Endodermal cell (in vitro differentiated cells): ENCODE measurements around the gene DNAAF9. TPM values are rescaled to one million over a fixed set of nuclear protein-coding genes. Genes with fewer than 3 reads are reported as not detected.

ENCODE experiments used
- DNase-seq: peaks from one replicate; pipeline ENCODE4 v3.0.0-alpha.2; 2017
- H3K27ac ChIP-seq: 2 replicates; pipeline ENCODE4 v1.5.1; 2013; ENCODE audit warnings: mild to moderate bottlenecking, low read depth, low read length, moderate library complexity
- H3K27me3 ChIP-seq: 2 replicates; pipeline ENCODE4 v1.6.1; 2013; ENCODE audit warnings: mild to moderate bottlenecking, low read length, moderate library complexity; ENCODE audit not compliant: insufficient read depth, control insufficient read depth, poor library complexity, severe bottlenecking
- H3K36me3 ChIP-seq: 2 replicates; pipeline ENCODE4 v1.7.0; 2013; ENCODE audit warnings: mild to moderate bottlenecking, low read length, moderate library complexity; ENCODE audit not compliant: control insufficient read depth, insufficient read depth
- H3K4me1 ChIP-seq: one replicate; pipeline ENCODE4 v1.7.0; 2013; ENCODE audit warnings: low read length; ENCODE audit not compliant: control insufficient read depth, insufficient read depth
- H3K4me3 ChIP-seq: 2 replicates; pipeline ENCODE4 v1.5.1; 2013; ENCODE audit warnings: mild to moderate bottlenecking, low read length, moderate library complexity
- H3K9ac ChIP-seq: 2 replicates; pipeline ENCODE4 v1.6.1; 2013; ENCODE audit warnings: mild to moderate bottlenecking, low read length, moderate library complexity; ENCODE audit not compliant: poor library complexity, severe bottlenecking; ENCODE audit errors: extremely low read depth
- H3K9me3 ChIP-seq: 2 replicates; pipeline ENCODE4 v1.6.1; 2013; ENCODE audit warnings: mild to moderate bottlenecking, low read length, moderate library complexity; ENCODE audit not compliant: control insufficient read depth
- H3K27ac Mint-ChIP-seq: 2 replicates; pipeline ENCODE4 v1.8.0; 2020; ENCODE audit warnings: mixed read lengths
- H3K27me3 Mint-ChIP-seq: 2 replicates; pipeline ENCODE4 v1.8.0; 2021; ENCODE audit warnings: mild to moderate bottlenecking, mixed read lengths; ENCODE audit not compliant: insufficient read depth
- H3K36me3 Mint-ChIP-seq: 2 replicates; pipeline ENCODE4 v1.8.0; 2020; ENCODE audit warnings: low read depth, mixed read lengths
- H3K4me1 Mint-ChIP-seq: 2 replicates; pipeline ENCODE4 v1.8.0; 2020; ENCODE audit warnings: mixed read lengths
- H3K4me3 Mint-ChIP-seq: 2 replicates; pipeline ENCODE4 v1.8.0; 2020; ENCODE audit warnings: mild to moderate bottlenecking, moderate library complexity, mixed read lengths
- H3K9me3 Mint-ChIP-seq: 2 replicates; pipeline ENCODE4 v1.8.0; 2020; ENCODE audit warnings: mild to moderate bottlenecking, mixed read lengths
- WGBS, 2 experiments: methylation state at CpG; one replicate each; pipeline versions ENCODE4 v1.1.5 to v1.1.7; 2013; ENCODE audit warnings: missing lambda C conversion rate in 2 of 2, mixed read lengths in 1 of 2; ENCODE audit not compliant: insufficient coverage in 1 of 2, insufficient read length in 1 of 2; 5-methylcytosine and 5-hydroxymethylcytosine counted together
- total RNA-seq, 2 donors: library from RNA; stranded (reverse); fragmentation: NEBNext Ultra II Directional in 1 of 2; extraction: Animal tissue kit (Norgen Biotek cat#: 25700) in 1 of 2; gene quantifications; 2 replicates in 1 of 2; 3 replicates in 1 of 2; pipeline ENCODE4 v1.2.1, GENCODE V29; 2021
- TF ChIP-seq, protein P1 (sequence below): fragments of 200-600 bp; sonication (generic); conservative IDR thresholded peaks from 2 replicates; pipeline ENCODE4 v1.5.0; 2021; ENCODE audit warnings: antibody characterized with exemption, mild to moderate bottlenecking

Gene DNAAF9
- total RNA-seq, 2 donors from 2014 or later: 9.6 to 12.1 TPM

DNA sequence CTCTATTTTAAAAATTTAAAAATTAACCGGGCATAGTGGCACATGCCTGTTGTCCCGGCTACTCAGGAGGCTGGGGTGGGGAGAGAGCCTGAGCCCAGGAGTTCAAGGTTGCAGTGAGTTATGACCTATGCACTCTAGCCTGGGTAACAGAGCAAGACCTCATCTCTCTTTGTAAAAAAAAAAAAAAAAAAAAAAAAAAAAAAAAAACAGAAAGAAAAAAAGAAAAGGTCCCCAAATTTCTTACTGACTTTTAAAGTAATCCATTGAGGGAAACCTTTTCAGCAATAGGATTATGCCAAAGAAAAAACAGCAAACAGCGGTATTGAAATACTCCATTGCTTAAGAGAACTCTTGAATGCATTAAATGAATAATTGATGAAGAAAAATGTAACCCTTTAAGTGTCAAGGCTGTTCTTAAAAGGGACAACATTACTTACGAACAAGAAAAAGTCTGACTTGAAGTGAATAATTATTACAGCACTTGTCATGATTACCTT, 6.0 kb upstream of the DNAAF9 start:
- H3K36me3 ChIP-seq: no peaks in the 10 kb centered on the region
- H3K4me1 Mint-ChIP-seq: no peaks in the 10 kb centered on the region
- H3K9me3 ChIP-seq: peaks cover 7% of the 10 kb centered on the region
- WGBS, 2 experiments: 87 to 88% methylated on average over 3 to 4 of the region's 4 CpGs
- no peak overlapping the region for H3K4me3 ChIP-seq
- no peak overlapping the region for H3K27ac ChIP-seq
- peaks cover 6% of the 10 kb centered on the region for H3K27me3 ChIP-seq
- no peak overlapping the region for H3K27ac Mint-ChIP-seq
- peaks cover 7% of the 10 kb centered on the region for H3K9me3 Mint-ChIP-seq
- H3K4me1 ChIP-seq: no peaks in the 10 kb centered on the region
- TF ChIP-seq, protein P1, sequence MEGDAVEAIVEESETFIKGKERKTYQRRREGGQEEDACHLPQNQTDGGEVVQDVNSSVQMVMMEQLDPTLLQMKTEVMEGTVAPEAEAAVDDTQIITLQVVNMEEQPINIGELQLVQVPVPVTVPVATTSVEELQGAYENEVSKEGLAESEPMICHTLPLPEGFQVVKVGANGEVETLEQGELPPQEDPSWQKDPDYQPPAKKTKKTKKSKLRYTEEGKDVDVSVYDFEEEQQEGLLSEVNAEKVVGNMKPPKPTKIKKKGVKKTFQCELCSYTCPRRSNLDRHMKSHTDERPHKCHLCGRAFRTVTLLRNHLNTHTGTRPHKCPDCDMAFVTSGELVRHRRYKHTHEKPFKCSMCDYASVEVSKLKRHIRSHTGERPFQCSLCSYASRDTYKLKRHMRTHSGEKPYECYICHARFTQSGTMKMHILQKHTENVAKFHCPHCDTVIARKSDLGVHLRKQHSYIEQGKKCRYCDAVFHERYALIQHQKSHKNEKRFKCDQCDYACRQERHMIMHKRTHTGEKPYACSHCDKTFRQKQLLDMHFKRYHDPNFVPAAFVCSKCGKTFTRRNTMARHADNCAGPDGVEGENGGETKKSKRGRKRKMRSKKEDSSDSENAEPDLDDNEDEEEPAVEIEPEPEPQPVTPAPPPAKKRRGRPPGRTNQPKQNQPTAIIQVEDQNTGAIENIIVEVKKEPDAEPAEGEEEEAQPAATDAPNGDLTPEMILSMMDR: no peak
- H3K9ac ChIP-seq: no peak overlapping the region
- no peaks in the 10 kb centered on the region for H3K36me3 Mint-ChIP-seq
- peaks cover 22% of the 10 kb centered on the region for H3K27me3 Mint-ChIP-seq
- no peak overlapping the region for H3K4me3 Mint-ChIP-seq
- DNase-seq: no peak

DNA sequence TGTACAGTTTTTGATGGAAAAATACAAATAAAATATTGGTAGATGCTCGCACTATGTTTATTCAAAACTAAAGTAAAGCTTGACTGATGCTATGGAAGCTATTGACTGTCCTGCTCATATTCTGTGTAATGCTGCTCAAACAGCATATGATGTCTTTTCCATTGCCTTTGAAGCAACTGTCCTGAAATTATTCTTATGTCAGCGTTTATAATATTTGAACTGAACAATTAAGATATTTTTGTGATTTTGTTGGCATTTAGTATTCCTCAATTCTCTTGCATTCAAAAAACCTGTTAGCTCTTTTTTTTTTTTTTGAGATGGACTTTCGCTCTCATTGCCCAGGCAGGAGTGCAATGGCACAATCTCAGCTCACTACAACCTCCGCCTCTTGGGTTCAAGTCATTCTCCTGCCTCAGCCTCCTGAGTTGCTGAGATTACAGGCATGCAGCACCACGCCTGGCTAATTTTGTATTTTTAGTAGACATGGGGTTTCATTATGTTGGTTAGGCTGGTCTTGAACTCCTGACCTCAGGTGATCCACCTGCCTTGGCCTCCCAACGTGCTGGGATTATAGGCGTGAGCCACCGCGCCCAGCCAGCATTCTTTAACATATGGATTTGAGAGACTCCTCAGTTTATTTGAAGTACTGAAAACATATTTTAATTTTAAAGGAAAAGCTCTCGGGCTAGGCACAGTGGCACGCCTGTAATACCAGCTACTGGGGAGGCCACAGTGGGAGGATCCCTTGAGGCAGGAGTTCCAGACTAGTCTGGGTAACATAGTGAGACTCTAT, 5.3 kb upstream of the DNAAF9 start:
- no peak overlapping the region for H3K27ac Mint-ChIP-seq
- 86 to 91% methylated on average over 6 to 11 of the region's 11 CpGs for WGBS, 2 experiments

DNA sequence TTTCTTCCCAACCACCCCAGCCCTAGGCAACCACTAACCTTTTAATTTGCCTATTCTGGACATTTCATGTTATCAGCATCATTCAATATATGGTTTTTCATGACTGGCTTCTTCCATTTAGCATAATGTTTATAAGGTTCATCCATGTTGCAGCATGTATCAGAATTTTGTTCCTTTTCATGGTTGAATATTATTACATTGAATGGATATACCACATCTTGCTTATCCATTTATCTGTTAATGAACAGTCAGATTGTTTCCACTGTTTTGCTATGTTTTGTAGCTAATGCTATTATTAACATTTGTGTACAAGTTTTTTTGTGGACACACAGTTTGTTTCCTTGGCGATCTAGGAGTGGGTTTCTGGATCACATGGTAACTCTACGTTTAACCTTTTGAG, 3.0 kb upstream of the DNAAF9 start:
- TF ChIP-seq, protein P1: no peak
- no peak for DNase-seq
- Histone ChIP-seq H3K9ac (no peak overlapping the region), H3K4me3 (no peak overlapping the region), H3K27ac (no peak overlapping the region), H3K9me3 (peaks cover 7% of the 10 kb centered on the region), H3K36me3 (no peaks in the 10 kb centered on the region), H3K27me3 (peaks cover 6% of the 10 kb centered on the region), H3K4me1 (peaks cover 4% of the 10 kb centered on the region)
- no peak overlapping the region for H3K27ac Mint-ChIP-seq
- H3K36me3 Mint-ChIP-seq: no peaks in the 10 kb centered on the region
- no peaks in the 10 kb centered on the region for H3K9me3 Mint-ChIP-seq
- H3K4me3 Mint-ChIP-seq: no peak overlapping the region
- peaks cover 24% of the 10 kb centered on the region for H3K27me3 Mint-ChIP-seq
- peaks cover 6% of the 10 kb centered on the region for H3K4me1 Mint-ChIP-seq
- WGBS, 2 experiments: 92 to 94% methylated on average over 2 of the region's 2 CpGs

More for the DNA sequence above, 5.3 kb upstream of the DNAAF9 start:
- H3K27ac ChIP-seq: no peak overlapping the region
- no peaks in the 10 kb centered on the region for H3K36me3 ChIP-seq
- no peak overlapping the region for H3K4me3 ChIP-seq
- H3K4me3 Mint-ChIP-seq: no peak overlapping the region
- H3K9ac ChIP-seq: no peak overlapping the region
- H3K9me3 Mint-ChIP-seq: peaks cover 7% of the 10 kb centered on the region
- DNase-seq: no peak
- H3K9me3 ChIP-seq: peaks cover 7% of the 10 kb centered on the region
- TF ChIP-seq, protein P1: no peak
- H3K4me1 Mint-ChIP-seq: no peaks in the 10 kb centered on the region
- peaks cover 6% of the 10 kb centered on the region for H3K27me3 ChIP-seq
- no peaks in the 10 kb centered on the region for H3K36me3 Mint-ChIP-seq
- H3K4me1 ChIP-seq: no peaks in the 10 kb centered on the region
- peaks cover 22% of the 10 kb centered on the region for H3K27me3 Mint-ChIP-seq
